ENCODE results near the gene SLC44A5.

Gene SLC44A5

DNA sequence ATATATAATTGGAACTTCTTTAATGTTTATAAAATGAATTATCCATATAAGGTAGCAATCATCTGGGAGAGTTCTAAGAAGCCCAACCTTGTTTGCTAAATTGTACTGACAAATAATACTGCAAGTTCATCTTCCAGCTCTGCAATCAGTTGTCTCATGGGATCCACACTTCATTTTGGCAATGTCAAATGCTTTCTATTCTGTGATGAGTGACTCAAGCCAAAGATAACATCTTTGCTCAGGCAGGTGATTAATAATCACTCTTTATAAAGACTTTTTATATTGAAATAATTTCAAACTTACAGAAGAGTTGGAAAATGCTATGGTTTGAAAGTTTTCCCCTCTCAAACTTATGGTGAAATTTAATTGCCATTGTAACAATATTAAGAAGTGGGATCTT is 67.2 kb downstream of the SLC44A5 start:
- no peaks in the 10 kb centered on the region for H3K36me3 ChIP-seq
- H3K4me3 ChIP-seq (ENCODE audit: low read depth, low read length): no peak overlapping the region
- no peaks in the 10 kb centered on the region for H3K27me3 ChIP-seq (ENCODE audit: insufficient read depth, low read depth, severe bottlenecking)
- no peak overlapping the region for H3K27ac ChIP-seq
- TF ChIP-seq, protein P1, sequence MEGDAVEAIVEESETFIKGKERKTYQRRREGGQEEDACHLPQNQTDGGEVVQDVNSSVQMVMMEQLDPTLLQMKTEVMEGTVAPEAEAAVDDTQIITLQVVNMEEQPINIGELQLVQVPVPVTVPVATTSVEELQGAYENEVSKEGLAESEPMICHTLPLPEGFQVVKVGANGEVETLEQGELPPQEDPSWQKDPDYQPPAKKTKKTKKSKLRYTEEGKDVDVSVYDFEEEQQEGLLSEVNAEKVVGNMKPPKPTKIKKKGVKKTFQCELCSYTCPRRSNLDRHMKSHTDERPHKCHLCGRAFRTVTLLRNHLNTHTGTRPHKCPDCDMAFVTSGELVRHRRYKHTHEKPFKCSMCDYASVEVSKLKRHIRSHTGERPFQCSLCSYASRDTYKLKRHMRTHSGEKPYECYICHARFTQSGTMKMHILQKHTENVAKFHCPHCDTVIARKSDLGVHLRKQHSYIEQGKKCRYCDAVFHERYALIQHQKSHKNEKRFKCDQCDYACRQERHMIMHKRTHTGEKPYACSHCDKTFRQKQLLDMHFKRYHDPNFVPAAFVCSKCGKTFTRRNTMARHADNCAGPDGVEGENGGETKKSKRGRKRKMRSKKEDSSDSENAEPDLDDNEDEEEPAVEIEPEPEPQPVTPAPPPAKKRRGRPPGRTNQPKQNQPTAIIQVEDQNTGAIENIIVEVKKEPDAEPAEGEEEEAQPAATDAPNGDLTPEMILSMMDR (IDR thresholded peaks at IDR 0.05; ENCODE audit: low read depth, low read length): no peak
- DNase-seq: no peak
- H3K9me3 ChIP-seq (ENCODE audit: severe bottlenecking): no peaks in the 10 kb centered on the region

DNA sequence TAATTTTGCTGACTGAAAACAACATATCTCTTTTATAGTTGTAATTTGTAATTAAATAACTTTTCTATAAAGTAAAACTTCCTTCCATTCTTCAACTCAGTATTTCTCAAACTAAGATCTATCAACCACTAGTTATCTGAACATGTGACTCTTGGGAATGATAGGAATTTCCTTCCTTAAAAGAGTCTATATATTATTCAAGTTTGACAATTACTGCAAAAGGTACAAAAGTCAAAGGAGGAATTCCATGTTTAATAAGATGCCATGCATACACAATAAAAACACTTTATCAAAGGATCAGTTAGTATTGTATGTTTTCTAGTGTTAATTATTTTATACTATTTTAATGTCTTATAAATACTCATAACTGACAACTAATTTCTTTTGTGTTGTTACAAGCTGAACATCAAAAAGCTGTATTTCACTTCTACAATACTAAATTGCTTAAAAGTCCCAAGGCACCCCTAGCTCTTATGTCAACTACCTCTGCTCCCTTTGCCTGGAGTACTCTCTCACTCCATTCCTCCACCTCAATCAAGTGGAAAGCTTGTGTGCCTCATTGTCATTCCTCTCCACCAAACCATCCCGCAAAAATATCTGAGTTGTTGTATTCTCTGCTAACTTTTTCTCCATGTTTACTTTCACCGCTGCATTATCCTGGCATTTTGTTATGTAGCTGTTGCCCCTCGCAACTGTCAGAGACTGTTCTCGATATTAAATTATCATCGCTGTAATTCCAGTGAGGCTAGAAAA is 67.9 kb downstream of the SLC44A5 start:
- Histone ChIP-seq H3K9me3 (ENCODE audit: severe bottlenecking) (no peaks in the 10 kb centered on the region), H3K36me3 (no peaks in the 10 kb centered on the region), H3K27me3 (ENCODE audit: insufficient read depth, low read depth, severe bottlenecking) (no peaks in the 10 kb centered on the region), H3K4me3 (ENCODE audit: low read depth, low read length) (no peak overlapping the region), H3K27ac (no peak overlapping the region)
- TF ChIP-seq, protein P1 (IDR thresholded peaks at IDR 0.05; ENCODE audit: low read depth, low read length): no peak
- no peak for DNase-seq

DNA sequence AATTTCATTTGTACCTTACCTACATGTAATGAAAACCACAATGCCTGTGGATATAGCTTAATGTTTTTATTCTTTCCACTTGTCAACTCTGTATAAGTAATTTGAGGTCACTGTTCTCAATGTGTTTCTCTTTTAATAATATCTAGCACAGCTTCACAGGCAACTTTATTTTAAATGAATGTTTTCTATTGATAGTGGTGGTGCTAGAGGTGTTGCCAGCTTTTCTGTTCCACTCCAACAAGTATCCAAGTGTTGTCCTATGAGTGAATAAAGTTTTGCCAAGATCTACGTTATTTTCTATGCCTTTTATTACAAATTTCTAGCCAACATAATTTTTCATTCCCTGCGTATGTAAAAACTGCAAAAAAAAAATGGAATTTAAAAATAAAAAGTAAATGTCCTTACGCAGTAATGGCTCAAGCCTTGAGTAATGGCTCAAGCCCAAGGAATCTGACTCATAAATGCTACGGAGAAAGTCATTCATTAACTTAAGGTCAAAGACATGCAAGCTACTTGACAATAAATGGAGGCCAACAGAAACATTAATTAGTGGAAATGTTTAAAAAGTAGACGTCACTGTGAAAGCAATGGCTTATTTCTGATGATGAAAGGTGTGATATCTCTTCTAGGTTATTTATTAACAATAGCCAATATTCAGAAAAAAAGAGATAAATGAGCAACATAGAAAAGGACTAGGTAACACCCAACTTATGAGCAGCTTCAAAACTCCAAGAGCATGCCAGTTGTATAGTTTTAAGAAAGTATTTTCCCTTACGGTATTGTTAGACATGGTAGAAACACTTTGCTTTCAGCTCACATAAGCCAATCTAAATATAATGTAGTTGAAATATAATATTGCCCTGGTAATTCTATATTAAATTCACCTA is 71.4 kb downstream of the SLC44A5 start:
- H3K36me3 ChIP-seq: no peaks in the 10 kb centered on the region
- H3K9me3 ChIP-seq (ENCODE audit: severe bottlenecking): no peaks in the 10 kb centered on the region
- no peak for DNase-seq
- H3K27me3 ChIP-seq (ENCODE audit: insufficient read depth, low read depth, severe bottlenecking): no peaks in the 10 kb centered on the region
- H3K27ac ChIP-seq: no peak overlapping the region
- H3K4me3 ChIP-seq (ENCODE audit: low read depth, low read length): no peak overlapping the region
- TF ChIP-seq, protein P1 (IDR thresholded peaks at IDR 0.05; ENCODE audit: low read depth, low read length): no peak

DNA sequence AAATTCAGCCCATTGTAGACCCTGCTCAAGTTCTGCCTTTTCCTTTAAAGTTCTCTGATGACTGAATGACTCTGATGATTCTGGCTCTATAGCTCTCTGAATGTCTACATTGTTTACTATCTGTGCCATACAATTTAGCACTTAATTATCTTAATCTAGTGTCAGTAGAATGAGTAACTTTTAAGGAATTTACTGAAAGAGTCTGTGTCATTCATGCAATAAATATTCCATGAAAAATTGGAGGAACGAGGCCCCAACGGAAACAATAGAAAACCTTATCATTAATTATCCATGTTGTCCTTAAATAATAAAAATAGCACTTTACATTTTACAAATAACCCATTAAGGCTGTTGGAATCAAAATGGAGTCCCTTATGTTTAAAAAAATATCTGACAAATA is 77.8 kb downstream of the SLC44A5 start:
- Histone ChIP-seq H3K36me3 (no peaks in the 10 kb centered on the region), H3K27me3 (ENCODE audit: insufficient read depth, low read depth, severe bottlenecking) (no peaks in the 10 kb centered on the region), H3K9me3 (ENCODE audit: severe bottlenecking) (no peaks in the 10 kb centered on the region), H3K4me3 (ENCODE audit: low read depth, low read length) (no peak overlapping the region), H3K27ac (no peak overlapping the region)
- TF ChIP-seq, protein P1 (IDR thresholded peaks at IDR 0.05; ENCODE audit: low read depth, low read length): no peak
- DNase-seq: no peak

DNA sequence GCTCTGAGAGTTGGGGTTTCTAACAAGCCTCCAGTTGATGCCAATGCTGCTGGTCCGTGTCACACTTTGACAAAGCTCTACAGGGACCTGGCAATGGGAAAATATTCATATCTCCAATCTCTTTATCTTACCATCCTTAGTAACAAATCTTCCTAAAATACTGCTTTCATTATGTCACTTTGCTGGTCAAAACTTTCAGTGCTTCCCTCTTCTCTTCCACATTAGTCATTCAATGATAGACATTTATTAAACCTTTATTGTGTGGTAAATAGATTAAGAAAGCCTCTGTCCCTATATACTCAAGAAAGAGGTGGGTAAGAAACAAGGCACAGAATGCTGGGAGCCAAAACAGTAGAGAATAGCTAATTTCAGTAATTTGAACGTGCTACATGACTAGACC is 79.3 kb downstream of the SLC44A5 start:
- Histone ChIP-seq H3K4me3 (ENCODE audit: low read depth, low read length) (no peak overlapping the region), H3K27me3 (ENCODE audit: insufficient read depth, low read depth, severe bottlenecking) (no peaks in the 10 kb centered on the region), H3K36me3 (no peaks in the 10 kb centered on the region), H3K9me3 (ENCODE audit: severe bottlenecking) (no peaks in the 10 kb centered on the region), H3K27ac (no peak overlapping the region)
- TF ChIP-seq, protein P1 (IDR thresholded peaks at IDR 0.05; ENCODE audit: low read depth, low read length): no peak
- DNase-seq: no peak
